Measurements from ENCODE around the gene CRY2.

Gene CRY2

GRCh38 chr11:45917286-45917622, 70.0 kb downstream of the CRY2 start:
- no peak for DNase-seq

- DNase-seq, result peak; percentile 58 to 98 (median 95)
Observed at GRCh38 chr11:45917623-45918330, 70.5 kb downstream of the CRY2 start, which contains the start of gene PEX16. Gene PEX16 (minus strand): TSS chr11:45917877. CDS start chr11:45917811, 66 bp downstream.

- DNase-seq, result peak in 48 of 51 donors; percentile 25 to 88 (median 70)
Observed at GRCh38 chr11:45918331-45918941, 71.2 kb downstream of the CRY2 start.

GRCh38 chr11:45918962-45919675, 71.8 kb downstream of the CRY2 start:
- no peak for DNase-seq

- peak in 2 of 51 donors; percentile 20 to 30 for DNase-seq
Observed at GRCh38 chr11:45919806-45920530, 72.7 kb downstream of the CRY2 start.

GRCh38 chr11:45920531-45921477, 73.5 kb downstream of the CRY2 start:
- no peak for DNase-seq

GRCh38 chr11:45921561-45922424, 74.5 kb downstream of the CRY2 start:
- peak in 4 of 51 donors; percentile 32 to 40 (median 37) for DNase-seq

- DNase-seq, result no peak
Observed at GRCh38 chr11:45922425-45923082, 75.3 kb downstream of the CRY2 start, which contains the start of gene LARGE2. Gene LARGE2 (plus strand): TSS chr11:45922656. CDS start chr11:45922883, 227 bp downstream.

- DNase-seq, result no peak
Observed at GRCh38 chr11:45924036-45924915, 77.0 kb downstream of the CRY2 start.

- no peak for DNase-seq
Observed at GRCh38 chr11:45924927-45925326, 77.7 kb downstream of the CRY2 start.

GRCh38 chr11:45925550-45925949, 78.3 kb downstream of the CRY2 start:
- no peak for DNase-seq

GRCh38 chr11:45926001-45926401, 78.7 kb downstream of the CRY2 start:
- DNase-seq, result no peak

GRCh38 chr11:45926536-45927331, 79.5 kb downstream of the CRY2 start:
- no peak for DNase-seq

- no peak for DNase-seq
Observed at GRCh38 chr11:45927332-45927683, 80.0 kb downstream of the CRY2 start.

- no peak for DNase-seq
Observed at GRCh38 chr11:45927684-45928413, 80.6 kb downstream of the CRY2 start.

GRCh38 chr11:45928535-45929215, 81.4 kb downstream of the CRY2 start:
- no peak for DNase-seq

Data from hypothalamus (tissue), 51 donors.